Right kidney (tissue), 1 donor: ENCODE measurements around the gene EEFSEC.

ENCODE experiments used
- DNase-seq: peaks from one replicate; pipeline ENCODE4 v3.0.0-alpha.2; 2016

EEFSEC gene

GRCh38 chr3:128182656-128183055 is 29.4 kb downstream of the EEFSEC start:
- no peak for DNase-seq

GRCh38 chr3:128185630-128186447 is 32.6 kb downstream of the EEFSEC start:
- no peak for DNase-seq

- DNase-seq: no peak
These were observed 34.2 kb downstream of the EEFSEC start for GRCh38 chr3:128187495-128187894.

- DNase-seq: no peak
These were observed 35.0 kb downstream of the EEFSEC start for GRCh38 chr3:128188326-128188725.

GRCh38 chr3:128188956-128189355 is 35.7 kb downstream of the EEFSEC start:
- DNase-seq: no peak

GRCh38 chr3:128190501-128190900 is 37.2 kb downstream of the EEFSEC start:
- DNase-seq: no peak

GRCh38 chr3:128192131-128192530 is 38.9 kb downstream of the EEFSEC start:
- no peak for DNase-seq

- DNase-seq: no peak
These were observed 39.9 kb downstream of the EEFSEC start for GRCh38 chr3:128193168-128193567.

- DNase-seq: no peak
These were observed 41.6 kb downstream of the EEFSEC start for GRCh38 chr3:128194843-128195242.

- DNase-seq: no peak
These were observed 42.1 kb downstream of the EEFSEC start for GRCh38 chr3:128195369-128195768.

- no peak for DNase-seq
These were observed 42.5 kb downstream of the EEFSEC start for GRCh38 chr3:128195802-128196201.

GRCh38 chr3:128196647-128197046 is 43.4 kb downstream of the EEFSEC start:
- no peak for DNase-seq

- DNase-seq: no peak
These were observed 44.6 kb downstream of the EEFSEC start for GRCh38 chr3:128197855-128198254.

GRCh38 chr3:128198313-128198712 is 45.0 kb downstream of the EEFSEC start:
- DNase-seq: no peak

GRCh38 chr3:128199110-128199509 is 45.8 kb downstream of the EEFSEC start:
- DNase-seq: no peak

- DNase-seq: no peak
These were observed 48.0 kb downstream of the EEFSEC start for GRCh38 chr3:128201158-128201755.

GRCh38 chr3:128203169-128203568 is 49.9 kb downstream of the EEFSEC start:
- DNase-seq: no peak

GRCh38 chr3:128205558-128206145 is 52.4 kb downstream of the EEFSEC start:
- DNase-seq: no peak

- DNase-seq: no peak
These were observed 54.7 kb downstream of the EEFSEC start for GRCh38 chr3:128207951-128208350.

- DNase-seq: no peak
These were observed 57.4 kb downstream of the EEFSEC start for GRCh38 chr3:128210711-128211110.

GRCh38 chr3:128214056-128214455 is 60.8 kb downstream of the EEFSEC start:
- no peak for DNase-seq

GRCh38 chr3:128215290-128215689 is 62.0 kb downstream of the EEFSEC start:
- DNase-seq: no peak

GRCh38 chr3:128215800-128216495 is 62.7 kb downstream of the EEFSEC start:
- no peak for DNase-seq
